H1 (cell line): ENCODE results near the gene SLAMF6. TPM values are rescaled to one million over a fixed set of nuclear protein-coding genes. Genes with fewer than 3 reads are reported as not detected.

Source experiments
- CTCF ChIA-PET: fragments of 300-600 bp; sonication (Branson Sonifier 250); formaldehyde crosslinking; loops from one replicate; lab custom pipeline; 2021; ENCODE audit not compliant: partially characterized antibody; lab: Charles Lee
- POLR2A ChIA-PET: fragments of 300-600 bp; sonication (Branson Sonifier 250); formaldehyde crosslinking; loops from one replicate; lab custom pipeline; 2021; ENCODE audit warnings: inconsistent platforms; ENCODE audit not compliant: partially characterized antibody; lab: Charles Lee
- DNase-seq, 2 experiments: peaks; one replicate each; pipeline versions ENCODE4 v3.0.0 to v3.0.0-alpha.2; 2010 to 2022; ENCODE audit warnings: low spot score in 2 of 2, low read depth in 1 of 2, mixed read lengths in 1 of 2
- FAIRE-seq: peaks from 2 replicates; lab custom pipeline; 2011; peaks lifted over from hg19 to GRCh38; lab: Jason Lieb, UNC
- H2AFZ ChIP-seq: 2 replicates; pipeline ENCODE4 v1.8.1; 2012; ENCODE audit warnings: low read length, inconsistent platforms
- H2AK5ac ChIP-seq: 2 replicates; pipeline ENCODE4 v1.6.1; 2013; ENCODE audit warnings: low read depth, low read length
- H2BK120ac ChIP-seq: replicated peaks from 2 replicates; pipeline ENCODE3; 2013; ENCODE audit warnings: low read depth, low read length, inconsistent platforms
- H2BK12ac ChIP-seq: 2 replicates; pipeline ENCODE4 v1.6.1; 2013; ENCODE audit warnings: low read depth, low read length
- H2BK15ac ChIP-seq: 2 replicates; pipeline ENCODE4 v1.6.1; 2013; ENCODE audit warnings: low read length
- H2BK20ac ChIP-seq: 2 replicates; pipeline ENCODE4 v1.6.1; 2013; ENCODE audit warnings: low read length
- H2BK5ac ChIP-seq: 2 replicates; pipeline ENCODE4 v1.6.1; 2013; ENCODE audit warnings: low read depth, low read length
- H3K14ac ChIP-seq: 2 replicates; pipeline ENCODE4 v1.6.1; 2013; ENCODE audit warnings: inconsistent platforms; ENCODE audit not compliant: insufficient read length
- H3K18ac ChIP-seq: 2 replicates; pipeline ENCODE4 v1.6.1; 2013; ENCODE audit warnings: low read length; ENCODE audit errors: extremely low read depth
- H3K23ac ChIP-seq: 2 replicates; pipeline ENCODE4 v1.6.1; 2013; ENCODE audit warnings: inconsistent platforms; ENCODE audit not compliant: insufficient read length
- H3K23me2 ChIP-seq: 2 replicates; pipeline ENCODE4 v1.6.1; 2013; ENCODE audit warnings: low read depth, low read length
- H3K27ac ChIP-seq: 2 replicates; pipeline ENCODE4 v1.6.1; 2011; ENCODE audit warnings: low read depth, low read length, inconsistent platforms
- H3K27me3 ChIP-seq, 4 experiments: replicated peaks in 1 of 4; 1 replicate in 1 of 4; 2 replicates in 3 of 4; pipeline versions ENCODE4 v1.6.1 to v1.8.1; 2011 to 2013; ENCODE audit warnings: low read length in 3 of 4, mild to moderate bottlenecking in 3 of 4, inconsistent platforms in 2 of 4, mixed read lengths in 2 of 4, moderate library complexity in 1 of 4; ENCODE audit not compliant: control insufficient read depth in 3 of 4, insufficient read depth in 3 of 4; ENCODE audit errors: extremely low read depth in 1 of 4
- H3K36me3 ChIP-seq, 4 experiments: 2 replicates each; pipeline versions ENCODE4 v1.6.1 to v1.8.1; 2011 to 2013; ENCODE audit warnings: mild to moderate bottlenecking in 4 of 4, low read length in 3 of 4, moderate library complexity in 2 of 4, control low read depth in 1 of 4, inconsistent platforms in 1 of 4; ENCODE audit not compliant: insufficient read depth in 4 of 4, control insufficient read depth in 2 of 4
- H3K4ac ChIP-seq: replicated peaks from 2 replicates; pipeline ENCODE3; 2013; ENCODE audit warnings: low read length, low read depth, mixed read lengths, inconsistent platforms; ENCODE audit not compliant: insufficient read length
- H3K4me1 ChIP-seq, 4 experiments: replicated peaks in 1 of 4; 1 replicate in 1 of 4; 2 replicates in 3 of 4; pipeline versions ENCODE4 v1.6.1 to v1.8.1; 2011 to 2013; ENCODE audit warnings: low read length in 3 of 4, inconsistent platforms in 2 of 4, mixed read lengths in 1 of 4; ENCODE audit not compliant: insufficient read depth in 4 of 4, control insufficient read depth in 3 of 4
- H3K4me2 ChIP-seq, 2 experiments: 2 replicates each; pipeline versions ENCODE4 v1.6.1 to v1.8.1; 2011 to 2013; ENCODE audit warnings: low read depth in 2 of 2, low read length in 2 of 2, control low read depth in 1 of 2, inconsistent platforms in 1 of 2, mild to moderate bottlenecking in 1 of 2; ENCODE audit not compliant: insufficient read depth in 1 of 2
- H3K4me3 ChIP-seq, 4 experiments: fragments of 200-600, 300-600 bp in 1 of 4; sonication (generic), shearing (Covaris generic), sonication (Bioruptor Twin) in 1 of 4; 2 replicates each; pipeline versions ENCODE4 v1.5.1 to v1.8.1; 2011 to 2016; ENCODE audit warnings: low read length in 4 of 4, low read depth in 3 of 4, control low read depth in 2 of 4, inconsistent platforms in 2 of 4, mild to moderate bottlenecking in 2 of 4, mixed read lengths in 1 of 4, moderate library complexity in 1 of 4; ENCODE audit not compliant: insufficient read depth in 2 of 4; ENCODE audit errors: extremely low read depth in 1 of 4
- H3K56ac ChIP-seq: replicated peaks from 2 replicates; pipeline ENCODE3; 2013; ENCODE audit warnings: low read depth, mild to moderate bottlenecking, mixed read lengths, low read length, inconsistent platforms; ENCODE audit not compliant: insufficient read length
- H3K79me1 ChIP-seq: 2 replicates; pipeline ENCODE4 v1.6.1; 2013; ENCODE audit warnings: low read depth, low read length, control low read depth
- H3K79me2 ChIP-seq, 2 experiments: 2 replicates each; pipeline versions ENCODE4 v1.6.1 to v1.8.1; 2012 to 2013; ENCODE audit warnings: low read length in 2 of 2, mild to moderate bottlenecking in 2 of 2, inconsistent platforms in 1 of 2; ENCODE audit not compliant: insufficient read depth in 2 of 2, control insufficient read depth in 1 of 2
- H3K9ac ChIP-seq, 4 experiments: replicated peaks in 1 of 4; 1 replicate in 1 of 4; 2 replicates in 3 of 4; pipeline versions ENCODE4 v1.6.1 to v1.8.1; 2011 to 2013; ENCODE audit warnings: low read depth in 3 of 4, low read length in 3 of 4, control low read depth in 2 of 4, mild to moderate bottlenecking in 2 of 4, moderate library complexity in 2 of 4, inconsistent platforms in 1 of 4; ENCODE audit errors: extremely low read depth in 1 of 4
- H3K9me3 ChIP-seq, 2 experiments: 2 replicates each; pipeline versions ENCODE4 v1.6.1 to v1.8.1; 2012 to 2013; ENCODE audit warnings: mild to moderate bottlenecking in 2 of 2, moderate library complexity in 2 of 2, control low read depth in 1 of 2, inconsistent platforms in 1 of 2, low read depth in 1 of 2, low read length in 1 of 2, mixed read lengths in 1 of 2; ENCODE audit not compliant: insufficient read depth in 2 of 2
- H4K20me1 ChIP-seq, 2 experiments: replicated peaks in 1 of 2; 2 replicates each; pipeline versions ENCODE3 to v1.8.1; 2011 to 2013; ENCODE audit warnings: inconsistent platforms in 2 of 2, low read length in 2 of 2, mild to moderate bottlenecking in 1 of 2; ENCODE audit not compliant: insufficient read depth in 2 of 2, control insufficient read depth in 1 of 2
- H4K5ac ChIP-seq: 2 replicates; pipeline ENCODE4 v1.6.1; 2013; ENCODE audit warnings: low read length, low read depth, mixed read lengths, inconsistent platforms; ENCODE audit not compliant: insufficient read length
- H4K8ac ChIP-seq: 2 replicates; pipeline ENCODE4 v1.8.0; 2013; ENCODE audit warnings: mild to moderate bottlenecking, moderate library complexity, low read length, inconsistent platforms; ENCODE audit not compliant: insufficient read depth; ENCODE audit errors: extremely low read depth
- H4K91ac ChIP-seq: replicated peaks from 2 replicates; pipeline ENCODE3; 2013; ENCODE audit warnings: low read length, mixed read lengths, inconsistent platforms; ENCODE audit not compliant: insufficient read length
- CEBPB ChIP-seq: IDR thresholded peaks from 2 replicates; pipeline ENCODE4 v1.6.1; 2012; ENCODE audit warnings: low read depth, low read length
- CTCF ChIP-seq, 3 experiments: IDR thresholded peaks; 1 replicate in 2 of 3; 2 replicates in 1 of 3; pipeline versions ENCODE4 v1.5.1 to v1.6.1; 2011; ENCODE audit warnings: low read length in 3 of 3, mild to moderate bottlenecking in 3 of 3, inconsistent platforms in 2 of 3, low read depth in 1 of 3, moderate library complexity in 1 of 3; ENCODE audit not compliant: insufficient read depth in 1 of 3; ENCODE audit errors: control extremely low read depth in 1 of 3
- GABPA ChIP-seq: IDR thresholded peaks from 2 replicates; pipeline ENCODE4 v1.6.1; 2011; ENCODE audit warnings: mild to moderate bottlenecking, low read length, moderate library complexity, borderline replicate concordance; ENCODE audit not compliant: insufficient read depth
- HDAC2 ChIP-seq, 2 experiments: fragments of 300-600 bp in 1 of 2; sonication (generic) in 1 of 2; IDR thresholded peaks; 2 replicates each; pipeline ENCODE4 v1.6.1; 2011 to 2012; ENCODE audit warnings: low read depth in 2 of 2, low read length in 2 of 2, mild to moderate bottlenecking in 2 of 2, moderate library complexity in 2 of 2, borderline replicate concordance in 1 of 2, inconsistent platforms in 1 of 2
- JUN ChIP-seq: IDR thresholded peaks from 2 replicates; pipeline ENCODE4 v1.6.1; 2011; ENCODE audit warnings: low read depth, mild to moderate bottlenecking, improper control_type of control experiment, low read length
- JUND ChIP-seq: IDR thresholded peaks from 2 replicates; pipeline ENCODE4 v1.6.1; 2011; ENCODE audit warnings: mild to moderate bottlenecking, improper control_type of control experiment, low read length
- KDM4A ChIP-seq: IDR thresholded peaks from one replicate; pipeline ENCODE4 v1.7.1; 2012; ENCODE audit warnings: low read depth, mild to moderate bottlenecking, moderate library complexity, low read length, inconsistent platforms; ENCODE audit not compliant: severe bottlenecking
- NRF1 ChIP-seq: IDR thresholded peaks from 2 replicates; pipeline ENCODE4 v1.6.1; 2011; ENCODE audit warnings: mild to moderate bottlenecking, low read depth, low read length, improper control_type of control experiment
- PHF8 ChIP-seq: fragments of 200-600 bp; sonication (generic); conservative IDR thresholded peaks from 2 replicates; pipeline ENCODE4 v1.7.1; 2012; ENCODE audit warnings: low read depth, mild to moderate bottlenecking, inconsistent platforms, low read length, moderate library complexity
- SIRT6 ChIP-seq: IDR thresholded peaks from one replicate; pipeline ENCODE4 v1.7.1; 2012; ENCODE audit warnings: low read length, inconsistent platforms
- TAF1 ChIP-seq: IDR thresholded peaks from 2 replicates; pipeline ENCODE4 v1.6.1; 2011; ENCODE audit warnings: mild to moderate bottlenecking, low read depth, low read length
- TEAD4 ChIP-seq: IDR thresholded peaks from 2 replicates; pipeline ENCODE4 v1.6.1; 2012; ENCODE audit warnings: low read depth, low read length, inconsistent platforms, mixed read lengths
- WGBS, 2 experiments: shearing (Covaris generic) in 1 of 2; methylation state at CpG; one replicate each; pipeline versions ENCODE4 v1.1.6 to v1.1.7; 2013 to 2015; ENCODE audit warnings: low lambda C conversion rate in 2 of 2, mixed read lengths in 2 of 2, inconsistent platforms in 1 of 2, low coverage in 1 of 2, missing lambda C conversion rate in 1 of 2; ENCODE audit not compliant: insufficient replicate concordance in 2 of 2, insufficient coverage in 1 of 2, insufficient read length in 1 of 2; ENCODE audit errors: extremely low coverage in 1 of 2, missing lambda C conversion rate in 1 of 2; 5-methylcytosine and 5-hydroxymethylcytosine counted together
- polyA plus RNA-seq, 7 experiments: library from polyadenylated mRNA; depleted of rRNA in 3 of 7; stranded (reverse) in 5 of 7; unstranded in 2 of 7; fragments of >200 nt in 5 of 7; fragments of 200-250 nt in 2 of 7; gene quantifications; 1 replicate in 5 of 7; 2 replicates in 1 of 7; 4 replicates in 1 of 7; pipeline versions ENCODE4 v1.2.1 to v1.2.3, GENCODE V29; 2011 to 2013; ENCODE audit warnings: missing spikeins in 2 of 7, mixed read lengths in 2 of 7
- total RNA-seq: library from RNA; stranded (reverse); fragmentation: NEBNext Ultra II Directional; extraction: Animal tissue kit (Norgen Biotek cat#: 25700); gene quantifications from 2 replicates; pipeline ENCODE4 v1.2.1, GENCODE V29; 2021

Gene SLAMF6
- total and polyA plus RNA-seq, 2 of the 8 experiments (the other 6 are each of a cell fraction or from before 2014, with no cell fraction given): not detected

GRCh38 chr1:160453443-160453842 lies 69.6 kb downstream of the SLAMF6 start:
- no peaks in the 10 kb centered on the region for H3K79me2 ChIP-seq
- H3K23ac ChIP-seq: no peak overlapping the region
- H4K8ac ChIP-seq: no peak overlapping the region
- H4K20me1 ChIP-seq: no peaks in the 10 kb centered on the region
- H2BK20ac ChIP-seq: no peak overlapping the region
- no peaks in the 10 kb centered on the region for H3K4me1 ChIP-seq
- no peaks in the 10 kb centered on the region for H3K36me3 ChIP-seq
- H3K4me2 ChIP-seq: no peak overlapping the region
- FAIRE-seq: no peak
- H3K4ac ChIP-seq: no peak overlapping the region
- H2BK12ac ChIP-seq: no peak overlapping the region
- H2BK120ac ChIP-seq: no peak overlapping the region
- no peak overlapping the region for H3K9ac ChIP-seq
- no peaks in the 10 kb centered on the region for H3K79me1 ChIP-seq
- H4K5ac ChIP-seq: no peak overlapping the region
- POLR2A ChIA-PET: no interaction called here
- no peak overlapping the region for H2AFZ ChIP-seq
- CTCF ChIA-PET: interaction anchor here (1.2 kb wide), 1 partner anchor 152 kb away, joined by 4 read pairs; no protein-coding TSS in a partner anchor
- H3K27me3 ChIP-seq: no peaks in the 10 kb centered on the region
- H3K4me3 ChIP-seq: no peak overlapping the region
- no peak overlapping the region for H2BK15ac ChIP-seq
- 91% methylated on average over 7 of the region's 7 CpGs; no CpG with 5 or more reads in 1 of the 2 experiments for WGBS, 2 experiments
- H4K91ac ChIP-seq: no peak overlapping the region
- no peak for DNase-seq
- no peaks in the 10 kb centered on the region for H3K23me2 ChIP-seq
- no peak overlapping the region for H3K56ac ChIP-seq
- no peaks in the 10 kb centered on the region for H3K9me3 ChIP-seq
- H3K14ac ChIP-seq: no peak overlapping the region
- H2AK5ac ChIP-seq: no peak overlapping the region
- H3K18ac ChIP-seq: no peak overlapping the region
- H3K27ac ChIP-seq: no peak overlapping the region
- H2BK5ac ChIP-seq: no peak overlapping the region
- TF ChIP-seq PHF8 (no peak), SIRT6 (no peak), CTCF (IDR thresholded peaks at IDR 0.05; ENCODE audit: control extremely low read depth in 1 of 3, insufficient read depth in 1 of 3, low read depth in 1 of 3, low read length in 3 of 3) (no peak), TAF1 (no peak), CEBPB (no peak), KDM4A (no peak), NRF1 (no peak), HDAC2 (IDR thresholded peaks at IDR 0.05; ENCODE audit: borderline replicate concordance in 1 of 2, low read depth in 2 of 2, low read length in 2 of 2) (no peak), TEAD4 (no peak), JUN (no peak), JUND (no peak), GABPA (no peak)
